Left lobe of liver (tissue), 2 donors: ENCODE measurements around the gene THPO. TPM values are rescaled to one million over a fixed set of nuclear protein-coding genes. Genes with fewer than 3 reads are reported as not detected.

Experiments used
- ATAC-seq: fragments of 200-7000 bp; cut with Tn5 transposase; one replicate; pipeline ENCODE4 v1.9.1; 2020; ENCODE audit warnings: mild to moderate bottlenecking, moderate library complexity
- DNase-seq: peaks from one replicate; pipeline ENCODE4 v3.0.0-alpha.2; 2020; ENCODE audit warnings: low spot score
- total RNA-seq: library from RNA; stranded (reverse); gene quantifications from one replicate; pipeline ENCODE4 v1.2.1, GENCODE V29; 2021
- donor health status: DM: no; HTN: no; CAD: no; lungs with moderate emphysema.
- donor health status: DM: no; HTN: yes; CAD: no.

THPO gene
- total RNA-seq, 1 donor from 2014 or later, result 8.5 TPM

DNA sequence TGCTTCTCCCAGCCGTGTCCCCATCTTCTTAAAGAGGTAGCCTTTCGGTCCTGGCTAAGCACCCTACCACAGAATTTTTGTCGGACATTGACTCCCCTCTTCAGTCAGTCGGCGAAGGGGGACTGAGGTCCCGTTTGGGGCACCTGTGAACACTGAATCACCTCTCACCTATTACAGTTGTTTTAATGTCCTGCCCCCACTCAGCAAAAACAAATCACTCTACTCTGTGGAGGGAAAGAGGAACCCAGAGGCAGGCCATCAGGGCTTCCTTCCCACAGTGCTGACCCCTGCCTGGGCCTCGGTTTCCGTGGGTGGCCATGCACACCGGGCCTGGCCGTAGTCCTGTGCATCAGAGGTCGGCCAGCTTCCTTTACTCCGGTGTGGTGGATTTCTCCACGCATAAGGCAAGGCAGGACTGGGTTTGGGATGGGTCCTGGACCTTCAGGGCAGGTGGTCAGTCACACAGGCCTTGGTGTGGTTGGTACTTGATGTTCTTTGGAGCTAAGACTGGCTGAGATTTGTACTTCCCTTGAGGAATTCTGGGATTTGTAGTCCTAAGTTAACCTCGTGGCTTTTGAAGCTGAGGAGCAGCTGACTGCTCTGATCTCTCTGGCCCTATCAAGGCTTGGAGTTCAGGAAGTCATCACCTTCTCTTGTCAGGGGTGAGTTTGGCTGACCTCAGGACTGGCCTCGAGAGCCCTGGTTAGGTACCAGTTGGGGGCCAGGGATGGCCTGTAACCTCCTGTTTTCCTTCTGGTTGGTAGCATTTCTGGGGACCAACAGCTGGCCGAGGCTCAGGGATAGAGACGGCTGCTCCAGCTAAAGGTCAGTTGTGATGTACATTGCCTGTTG lies 41.2 kb downstream of the THPO start:
- peak; percentile 53 for DNase-seq
- ATAC-seq, result peak; percentile 21

DNA sequence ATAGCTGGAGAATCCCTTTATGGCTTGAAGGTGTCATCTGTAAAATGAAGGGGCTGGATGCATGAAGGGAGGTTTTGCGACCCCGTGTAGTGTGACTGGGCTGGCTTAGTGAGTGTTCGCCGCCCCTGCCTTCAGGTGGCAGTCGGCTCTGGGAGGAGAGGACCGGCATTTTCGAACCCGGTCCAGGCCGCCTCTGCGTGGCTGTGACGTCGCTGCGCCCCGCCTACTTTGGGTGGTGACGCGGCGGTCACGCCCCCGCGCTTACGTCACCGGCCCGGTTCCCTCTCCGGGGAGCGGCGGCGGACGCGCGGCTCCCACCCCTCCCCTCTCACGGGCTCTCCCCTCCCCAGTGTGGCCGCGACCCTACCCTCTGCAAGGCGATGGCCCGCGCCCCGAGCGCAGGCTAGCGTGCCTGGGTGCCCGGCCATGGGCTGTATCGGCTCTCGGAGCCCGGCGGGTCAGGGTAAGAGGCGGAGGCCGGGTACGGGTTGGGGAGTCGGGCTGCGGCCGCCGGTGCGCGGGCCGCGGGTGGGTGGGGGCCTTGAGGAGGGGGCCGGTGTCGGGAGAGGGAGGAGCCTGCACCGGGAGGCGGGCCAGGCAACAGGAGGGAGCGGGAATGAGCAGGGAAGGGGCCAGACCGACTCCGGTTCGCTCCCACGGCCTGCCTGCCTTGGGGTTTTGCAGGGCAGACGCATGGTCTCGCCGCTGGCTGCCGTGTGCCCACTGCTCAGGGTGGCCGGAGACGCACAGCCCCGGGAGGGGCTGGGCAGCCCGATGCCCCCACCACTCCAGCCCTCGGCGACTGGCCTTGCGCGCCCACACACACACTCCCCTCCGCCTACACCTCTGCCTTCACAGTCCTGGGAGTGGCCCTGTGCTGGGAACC lies 42.1 kb downstream of the THPO start:
- DNase-seq (peak; percentile 92), ATAC-seq (peak; percentile 84)

DNA sequence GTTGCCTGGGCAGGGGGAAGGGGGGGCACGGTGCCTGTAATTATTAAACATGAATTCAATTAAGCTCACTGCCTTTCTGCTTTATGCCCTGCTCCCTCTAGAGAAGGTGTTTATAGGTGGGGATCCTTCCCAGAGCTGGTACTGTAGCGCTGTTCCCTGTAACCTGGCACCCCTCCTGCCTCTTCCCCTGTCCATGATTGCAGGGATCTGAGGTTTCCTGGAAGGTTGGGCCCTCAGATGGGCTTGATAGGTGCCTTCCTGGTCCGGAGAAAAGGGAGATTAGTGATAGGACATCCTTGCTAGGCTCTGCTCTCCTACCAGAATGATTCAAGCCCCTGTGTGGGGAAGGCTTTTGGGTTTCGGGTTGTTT lies 42.7 kb downstream of the THPO start:
- ATAC-seq (peak; percentile 22), DNase-seq (peak; percentile 44)

DNA sequence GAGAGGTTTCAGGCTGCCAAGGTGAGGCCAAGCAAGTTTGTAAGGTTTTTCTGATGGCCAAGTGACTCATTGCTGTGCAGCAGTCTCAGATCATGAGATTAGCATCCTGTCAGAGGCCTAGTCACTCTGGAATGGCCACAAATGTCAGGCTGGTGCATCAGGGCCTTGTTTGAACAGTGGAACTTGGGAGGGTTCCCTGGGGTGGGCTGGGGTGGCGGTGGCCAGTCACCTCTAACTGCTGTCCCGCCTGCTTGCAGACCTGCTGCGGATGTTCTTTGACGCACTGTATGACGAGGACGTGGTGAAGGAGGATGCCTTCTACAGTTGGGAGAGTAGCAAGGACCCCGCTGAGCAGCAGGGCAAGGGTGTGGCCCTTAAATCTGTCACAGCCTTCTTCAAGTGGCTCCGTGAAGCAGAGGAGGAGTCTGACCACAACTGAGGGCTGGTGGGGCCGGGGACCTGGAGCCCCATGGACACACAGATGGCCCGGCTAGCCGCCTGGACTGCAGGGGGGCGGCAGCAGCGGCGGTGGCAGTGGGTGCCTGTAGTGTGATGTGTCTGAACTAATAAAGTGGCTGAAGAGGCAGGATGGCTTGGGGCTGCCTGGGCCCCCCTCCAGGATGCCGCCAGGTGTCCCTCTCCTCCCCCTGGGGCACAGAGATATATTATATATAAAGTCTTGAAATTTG lies 43.4 kb downstream of the THPO start:
- peak; percentile 42 for DNase-seq
- peak; percentile 1 for ATAC-seq

DNA sequence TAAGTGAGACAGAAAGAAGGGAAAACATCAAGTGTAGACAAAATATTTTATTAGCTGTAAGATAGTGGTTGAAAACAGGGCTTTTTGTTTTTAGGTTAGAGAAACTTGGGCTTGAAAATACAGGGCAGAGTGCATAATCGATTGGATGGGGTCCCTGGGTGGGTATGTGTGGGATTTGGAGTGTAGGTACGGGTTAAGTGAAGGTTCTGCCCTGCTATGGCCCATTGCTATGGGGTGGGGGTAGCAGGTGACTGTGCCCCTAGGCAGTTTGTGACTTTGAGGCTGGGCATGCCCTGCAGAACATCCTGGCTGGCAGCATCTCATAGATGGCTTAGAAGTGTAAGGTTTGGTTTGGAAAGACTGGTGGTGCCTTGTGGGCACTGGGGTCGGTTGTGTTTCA lies 44.3 kb downstream of the THPO start:
- ATAC-seq, result no peak
- DNase-seq, result no peak

DNA sequence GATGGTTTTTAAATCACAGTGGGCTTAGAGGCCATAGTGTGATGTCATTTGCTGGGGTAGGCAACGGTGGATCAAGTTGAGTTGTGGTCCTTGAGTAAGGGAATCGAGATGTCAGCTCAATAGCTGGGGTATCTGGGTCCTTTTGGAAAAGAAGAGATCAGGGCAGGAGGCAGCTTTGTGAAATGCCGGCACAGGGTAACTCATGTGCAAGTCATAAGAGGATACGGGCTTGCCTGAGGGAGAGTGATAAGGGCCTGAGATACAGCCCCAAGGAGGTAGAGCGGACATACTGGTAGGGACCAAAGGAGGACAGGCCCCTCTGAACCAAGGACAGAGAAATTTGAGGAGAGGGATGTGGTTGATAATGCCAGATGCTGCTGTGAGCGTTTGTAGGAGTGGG lies 44.8 kb downstream of the THPO start:
- DNase-seq (no peak), ATAC-seq (no peak)

DNA sequence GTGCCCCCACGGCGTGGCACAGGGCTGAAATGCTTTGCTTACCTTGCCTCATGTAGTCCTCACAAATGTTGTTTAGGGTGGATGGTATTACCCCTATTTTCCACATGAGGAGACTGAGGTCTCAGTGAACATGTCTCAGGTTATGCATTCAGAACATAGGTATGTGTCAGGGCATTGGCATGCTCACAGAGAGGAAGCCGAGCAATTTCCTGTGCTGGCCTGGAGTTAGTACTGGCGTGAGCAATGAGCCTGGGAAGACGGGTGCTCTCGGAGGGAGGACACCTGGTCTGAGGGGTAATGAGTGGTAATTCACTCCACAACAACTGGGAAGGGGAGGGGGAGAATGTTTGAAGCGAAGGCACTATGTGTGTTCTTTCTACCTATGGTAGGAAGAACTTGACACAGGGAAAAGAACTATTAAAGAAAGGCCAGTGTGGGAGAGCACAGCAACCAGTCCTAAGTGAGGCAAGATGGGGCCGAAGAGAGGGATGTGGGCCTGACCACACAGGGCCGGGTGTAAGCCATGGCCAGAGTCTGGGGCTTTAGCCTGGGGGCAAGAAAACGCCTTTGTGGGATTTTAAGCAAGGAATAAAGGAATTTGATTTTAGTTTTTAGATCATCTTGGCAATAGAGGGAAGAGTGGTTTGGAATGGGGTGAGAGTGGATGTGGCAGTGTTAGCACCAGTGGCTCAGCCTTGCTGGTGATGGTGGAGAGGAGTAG lies 45.5 kb downstream of the THPO start:
- DNase-seq, result no peak
- no peak for ATAC-seq

DNA sequence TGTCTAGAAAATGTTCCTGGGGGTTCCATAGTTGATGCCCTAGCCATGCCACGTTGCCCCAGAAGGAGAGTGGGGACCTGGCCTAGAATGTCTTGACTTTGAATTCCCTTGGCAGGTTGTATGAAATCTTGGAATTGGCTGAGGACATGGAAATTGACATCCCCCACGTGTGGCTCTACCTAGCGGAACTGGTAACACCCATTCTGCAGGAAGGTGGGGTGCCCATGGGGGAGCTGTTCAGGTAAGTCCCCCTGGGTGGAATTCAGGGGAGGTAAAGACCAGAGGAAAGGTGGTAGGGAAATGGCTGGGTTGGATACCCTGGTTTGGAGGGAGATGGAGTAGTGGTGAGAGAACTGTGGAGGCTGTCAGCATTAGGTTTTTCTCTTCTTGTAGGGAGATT lies 49.5 kb downstream of the THPO start:
- DNase-seq, result no peak
- ATAC-seq, result no peak

DNA sequence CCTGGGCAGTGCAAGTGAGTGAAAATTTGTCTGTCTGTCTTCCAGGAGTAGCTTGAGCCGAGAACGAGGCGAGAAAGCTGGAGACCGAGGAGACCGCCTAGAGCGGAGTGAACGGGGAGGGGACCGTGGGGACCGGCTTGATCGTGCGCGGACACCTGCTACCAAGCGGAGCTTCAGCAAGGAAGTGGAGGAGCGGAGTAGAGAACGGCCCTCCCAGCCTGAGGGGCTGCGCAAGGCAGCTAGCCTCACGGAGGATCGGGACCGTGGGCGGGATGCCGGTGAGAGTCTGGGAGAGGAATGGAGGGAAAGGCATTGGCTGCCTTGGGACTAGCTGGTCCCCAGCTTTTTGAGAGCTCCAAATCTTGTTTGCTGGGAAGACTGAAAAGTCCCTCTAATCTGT lies 50.8 kb downstream of the THPO start:
- ATAC-seq (no peak), DNase-seq (no peak)

DNA sequence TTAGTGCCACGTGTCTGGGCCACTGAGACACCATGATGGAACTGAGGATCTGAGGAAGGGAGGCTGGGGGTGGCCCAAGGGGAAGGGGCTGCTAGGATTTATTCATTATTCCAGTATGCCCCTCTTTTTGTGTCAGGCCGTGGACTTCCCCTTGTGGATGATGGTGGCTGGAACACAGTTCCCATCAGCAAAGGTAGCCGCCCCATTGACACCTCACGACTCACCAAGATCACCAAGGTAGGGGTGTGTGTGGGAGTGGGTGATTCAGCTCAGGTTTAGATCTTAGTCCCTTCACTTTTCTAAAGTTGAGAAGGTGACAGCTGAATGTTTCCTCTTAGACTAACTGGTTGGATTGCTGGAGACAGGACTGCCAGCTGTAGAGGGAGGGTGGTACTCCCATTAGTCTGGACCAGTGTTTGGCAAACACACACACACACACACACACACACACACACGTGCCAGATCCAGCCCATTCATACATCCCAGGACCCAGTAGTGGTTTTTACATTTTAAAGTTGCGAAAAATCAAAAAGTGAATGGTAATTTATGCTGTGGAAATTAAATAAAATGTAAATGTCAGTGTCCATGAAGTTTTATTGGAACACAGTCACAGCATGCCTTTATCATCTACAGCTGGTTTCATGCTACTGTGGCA lies 52.2 kb downstream of the THPO start:
- ATAC-seq (no peak), DNase-seq (no peak)

DNA sequence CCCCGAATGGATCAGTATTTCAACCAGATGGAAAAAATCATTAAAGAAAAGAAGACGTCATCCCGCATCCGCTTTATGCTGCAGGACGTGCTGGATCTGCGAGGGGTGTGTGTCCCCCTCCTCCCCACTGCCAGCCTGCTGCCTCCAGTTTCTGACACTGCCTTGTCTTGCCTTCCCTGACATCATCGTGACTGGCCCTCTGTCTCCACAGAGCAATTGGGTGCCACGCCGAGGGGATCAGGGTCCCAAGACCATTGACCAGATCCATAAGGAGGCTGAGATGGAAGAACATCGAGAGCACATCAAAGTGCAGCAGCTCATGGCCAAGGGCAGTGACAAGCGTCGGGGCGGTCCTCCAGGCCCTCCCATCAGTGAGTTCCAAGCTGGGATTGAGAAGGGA lies 52.7 kb downstream of the THPO start:
- no peak for ATAC-seq
- DNase-seq, result no peak

DNA sequence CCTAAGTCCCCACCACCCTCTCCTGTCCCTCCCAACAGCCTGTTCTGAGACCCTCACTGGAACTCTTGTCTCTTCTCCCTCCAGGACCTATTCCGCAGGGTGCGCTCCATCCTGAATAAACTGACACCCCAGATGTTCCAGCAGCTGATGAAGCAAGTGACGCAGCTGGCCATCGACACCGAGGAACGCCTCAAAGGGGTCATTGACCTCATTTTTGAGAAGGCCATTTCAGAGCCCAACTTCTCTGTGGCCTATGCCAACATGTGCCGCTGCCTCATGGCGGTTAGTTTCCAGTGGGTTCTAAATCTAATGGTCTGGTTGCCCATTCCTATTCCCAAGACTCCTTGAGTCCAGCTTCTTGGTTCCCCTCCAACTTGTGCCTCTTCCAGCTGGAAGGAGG lies 54.3 kb downstream of the THPO start:
- no peak for DNase-seq
- ATAC-seq, result no peak

DNA sequence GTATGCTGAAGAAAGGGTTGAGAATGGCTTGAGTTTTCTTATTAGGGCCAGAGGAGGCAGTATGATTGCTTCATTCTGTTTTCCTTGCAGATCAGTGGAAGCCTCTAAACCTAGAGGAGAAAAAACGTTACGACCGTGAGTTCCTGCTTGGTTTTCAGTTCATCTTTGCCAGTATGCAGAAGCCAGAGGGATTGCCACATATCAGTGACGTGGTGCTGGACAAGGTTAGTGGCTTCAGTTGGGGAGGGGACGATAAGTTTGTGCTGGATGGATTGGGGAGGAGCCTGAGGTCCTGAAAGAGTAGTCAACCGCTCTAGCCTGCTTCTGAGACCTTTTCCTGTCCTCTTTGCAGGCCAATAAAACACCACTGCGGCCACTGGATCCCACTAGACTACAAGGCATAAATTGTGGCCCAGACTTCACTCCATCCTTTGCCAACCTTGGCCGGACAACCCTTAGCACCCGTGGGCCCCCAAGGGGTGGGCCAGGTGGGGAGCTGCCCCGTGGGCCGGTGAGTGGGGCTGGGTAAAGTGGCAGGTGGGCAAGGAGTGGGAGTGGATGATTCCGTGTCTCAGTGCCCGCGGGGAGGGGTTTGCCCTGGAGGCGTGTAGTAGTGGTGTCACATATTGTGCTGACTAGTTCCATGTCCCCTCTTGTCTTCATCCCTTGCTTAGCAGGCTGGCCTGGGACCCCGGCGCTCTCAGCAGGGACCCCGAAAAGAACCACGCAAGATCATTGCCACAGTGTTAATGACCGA lies 55.1 kb downstream of the THPO start:
- DNase-seq (peak; percentile 79), ATAC-seq (peak; percentile 54)

Other genes starting within 250 kb of the THPO start
- 19.6 TPM for gene EIF2B5, start 242.8 kb downstream of the THPO start, total RNA-seq
- gene DVL3, start 222.8 kb downstream of the THPO start, total RNA-seq, result 26.9 TPM
- gene AP2M1, start 203.4 kb downstream of the THPO start, total RNA-seq, result 119 TPM
- gene ABCF3, start 192.0 kb downstream of the THPO start, total RNA-seq, result 53.8 TPM
- 0.75 TPM for gene VWA5B2, start 148.6 kb downstream of the THPO start, total RNA-seq
- gene ALG3, start 129.2 kb downstream of the THPO start, total RNA-seq, result 38.8 TPM
- 7.0 TPM for gene EEF1AKMT4, start 128.5 kb downstream of the THPO start, total RNA-seq
- gene CAMK2N2, start 116.7 kb downstream of the THPO start, total RNA-seq, result 0.43 TPM
- gene ECE2, start 102.2 kb downstream of the THPO start, total RNA-seq, result not detected
- 94.1 TPM for gene PSMD2, start 79.0 kb downstream of the THPO start, total RNA-seq
- gene EIF4G1, start 63.6 kb downstream of the THPO start, total RNA-seq, result 341 TPM
- gene FAM131A, start 40.6 kb downstream of the THPO start, total RNA-seq, result 2.5 TPM
- gene CLCN2, start 16.6 kb downstream of the THPO start, total RNA-seq, result 4.8 TPM
- gene POLR2H, start 16.5 kb downstream of the THPO start, total RNA-seq, result 33.9 TPM
- 88.3 TPM for gene CHRD, start 1.8 kb upstream of the THPO start, total RNA-seq
- gene EPHB3, start 183.6 kb upstream of the THPO start, total RNA-seq, result 0.65 TPM